ENCODE data around the gene PILRB.

GRCh38 chr7:100386940-100387339, 29.0 kb downstream of the PILRB start:
- TF ChIP-seq HOMEZ (CRISPR knock-in tag; IDR thresholded peaks at IDR 0.05; ENCODE audit: low read depth) (no peak), CTCF (CRISPR knock-in tag; IDR thresholded peaks at IDR 0.05) (no peak)
